GM21786 (cell line): ENCODE results near the gene EXOSC5.
"Not testable (repeated sequence)": the region's sequence is repeated elsewhere in the genome, so short reads cannot be mapped to it uniquely, and the experiment has no call there.

Experiments
- ATAC-seq: cut with Tn5 transposase; IDR thresholded peaks from one replicate; pipeline ENCODE4 v1.9.1; 2021; ENCODE audit not compliant: unreplicated experiment

EXOSC5 gene

DNA sequence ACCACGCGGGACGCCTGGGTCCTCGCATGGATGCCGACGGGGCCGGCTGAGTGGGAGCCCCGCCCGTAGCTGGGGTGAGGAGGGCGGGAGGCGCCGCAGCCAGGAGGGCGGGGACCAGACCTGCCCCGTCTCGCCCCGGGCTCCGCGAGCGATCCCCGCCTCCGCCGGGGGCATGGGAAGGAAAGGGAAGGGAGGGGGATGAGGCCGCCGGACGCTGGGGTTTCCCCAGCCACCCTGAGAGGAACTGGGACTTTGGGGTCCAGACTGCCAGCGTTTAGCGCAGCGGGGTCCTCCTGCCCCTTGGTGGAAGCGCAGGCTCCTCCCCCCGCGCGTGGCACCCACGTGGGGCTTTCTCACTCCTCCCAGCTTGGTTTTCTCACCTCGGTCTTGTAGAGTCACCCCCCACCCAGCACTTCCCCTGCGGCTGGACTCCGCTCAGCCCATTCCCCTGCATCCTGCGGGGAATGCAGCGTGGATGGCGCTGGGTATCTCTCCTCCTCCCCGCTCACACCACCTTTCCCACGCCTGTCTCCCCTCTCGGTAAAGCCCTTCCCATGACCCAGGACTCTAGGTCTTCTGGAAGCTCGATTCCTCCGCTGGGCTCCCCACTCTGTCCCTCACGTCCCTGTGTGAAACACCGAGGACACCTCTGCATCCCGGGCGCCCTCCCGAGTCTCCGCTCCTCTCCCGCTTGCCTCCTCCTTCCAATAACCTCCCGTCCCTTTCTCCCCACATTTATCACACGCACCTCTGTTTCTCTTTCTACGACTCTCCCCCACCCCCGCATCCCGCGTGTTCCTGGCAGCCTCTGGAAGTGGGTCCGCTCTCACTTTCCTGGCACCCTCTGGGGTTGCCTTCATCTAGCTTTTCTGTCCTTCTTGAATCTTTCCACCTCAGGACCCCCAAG lies 45.6 kb downstream of the EXOSC5 start:
- no peak for ATAC-seq

DNA sequence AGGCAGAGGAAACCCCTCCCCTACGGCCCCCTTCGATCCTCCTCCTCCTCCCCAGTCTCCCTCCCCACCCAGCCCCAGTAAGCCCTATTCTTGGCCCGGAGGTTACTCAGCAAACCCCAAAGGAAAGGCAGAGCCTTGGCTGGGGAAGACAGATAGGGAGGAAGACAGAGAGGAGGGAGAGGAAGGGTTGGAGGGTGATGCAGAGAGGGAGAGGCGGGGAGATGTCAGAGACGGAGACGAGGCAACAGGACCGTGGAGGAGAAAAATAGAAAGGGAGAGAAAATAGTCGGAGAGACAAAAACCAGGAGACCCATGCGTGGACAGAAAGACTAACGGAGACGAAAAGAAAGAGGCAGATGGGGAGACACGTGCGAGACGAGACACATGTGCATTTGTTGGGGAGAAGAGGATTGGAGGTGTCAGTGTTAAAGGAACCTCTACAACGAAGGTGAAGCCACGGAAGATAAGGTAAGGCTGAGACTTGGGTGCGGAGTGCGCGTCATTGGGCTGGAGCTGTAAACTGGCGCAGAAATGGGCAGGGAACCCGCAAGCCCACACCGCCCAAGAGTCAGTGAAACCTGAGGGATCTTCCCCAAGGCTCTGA lies 46.3 kb downstream of the EXOSC5 start:
- no peak for ATAC-seq

DNA sequence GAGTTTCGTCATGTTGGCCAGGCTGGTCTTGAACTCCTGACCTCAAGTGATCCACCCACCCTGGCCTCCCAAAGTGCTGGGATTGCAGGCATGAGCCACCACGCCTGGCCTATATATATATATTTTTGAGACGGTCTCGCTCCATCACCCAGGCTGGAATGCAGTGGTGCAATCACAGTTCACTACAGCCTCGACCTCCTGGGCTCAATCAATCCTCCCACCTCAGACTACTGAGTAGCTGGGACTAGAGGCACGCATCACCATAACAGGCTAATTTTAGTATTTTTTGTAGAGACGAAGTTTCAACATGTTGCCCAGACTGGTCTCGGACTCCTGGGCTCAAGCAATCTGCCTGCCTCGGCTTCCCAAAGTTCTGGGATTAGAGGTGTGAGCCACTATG lies 50.2 kb downstream of the EXOSC5 start:
- ATAC-seq: not testable (repeated sequence)

DNA sequence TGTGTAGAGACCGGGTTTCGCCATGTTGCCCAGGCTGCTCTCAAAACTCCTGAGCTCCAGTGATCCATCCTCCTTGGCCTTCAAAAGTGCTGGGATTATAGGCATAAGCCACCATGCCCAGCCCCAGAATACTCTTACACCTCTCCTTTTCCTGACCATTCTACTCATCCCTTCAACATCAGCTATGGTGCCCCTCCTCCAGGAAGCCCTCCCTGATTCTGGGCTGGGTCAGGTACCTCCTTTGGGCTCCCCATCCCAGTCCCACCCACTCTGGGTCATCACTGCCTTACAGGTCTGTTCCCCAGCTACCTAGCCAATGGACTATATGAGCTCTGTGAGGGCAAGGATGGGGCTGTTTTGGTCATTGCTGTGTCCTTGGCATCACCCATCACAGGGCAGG lies 53.0 kb downstream of the EXOSC5 start:
- ATAC-seq: no peak

DNA sequence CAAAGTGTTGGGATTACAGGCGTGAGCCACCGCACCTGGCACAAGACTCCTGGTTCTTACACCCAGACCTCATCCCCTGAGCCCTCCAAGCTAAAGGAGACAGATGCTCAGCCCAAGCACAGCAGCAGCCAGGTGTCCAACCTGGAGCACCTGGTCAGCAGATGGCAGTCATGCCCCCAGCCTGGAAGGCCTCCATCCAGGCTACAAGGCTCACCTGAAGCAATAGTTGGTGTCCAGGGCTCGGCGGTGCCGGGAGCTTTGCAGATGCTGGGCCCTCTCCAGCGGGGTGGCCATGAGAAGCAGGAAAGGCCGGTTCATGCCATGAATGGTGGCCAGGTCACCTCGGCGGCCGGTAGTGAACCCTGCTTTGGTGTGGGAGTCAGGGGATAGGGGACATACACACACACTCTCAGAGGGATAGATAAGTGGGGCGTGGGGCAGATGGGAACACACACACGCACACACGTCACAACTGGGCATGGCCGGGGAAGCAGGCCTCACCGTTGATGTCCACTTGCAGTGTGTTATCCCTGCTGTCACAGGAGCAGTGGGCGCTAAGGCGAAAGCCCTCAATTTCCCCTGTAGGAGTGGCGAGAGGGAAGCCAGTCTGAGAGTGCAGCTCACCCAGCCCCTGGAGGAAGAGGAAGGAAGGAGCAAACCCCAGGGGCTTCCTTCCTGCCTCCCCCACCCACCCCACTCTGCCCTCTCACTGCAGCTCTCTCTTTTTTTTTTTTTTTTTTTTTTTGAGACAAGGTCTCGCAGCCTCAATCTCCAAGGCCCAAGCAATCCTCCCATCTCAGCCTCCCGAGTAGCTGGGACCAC lies 55.3 kb downstream of the EXOSC5 start:
- no peak for ATAC-seq

DNA sequence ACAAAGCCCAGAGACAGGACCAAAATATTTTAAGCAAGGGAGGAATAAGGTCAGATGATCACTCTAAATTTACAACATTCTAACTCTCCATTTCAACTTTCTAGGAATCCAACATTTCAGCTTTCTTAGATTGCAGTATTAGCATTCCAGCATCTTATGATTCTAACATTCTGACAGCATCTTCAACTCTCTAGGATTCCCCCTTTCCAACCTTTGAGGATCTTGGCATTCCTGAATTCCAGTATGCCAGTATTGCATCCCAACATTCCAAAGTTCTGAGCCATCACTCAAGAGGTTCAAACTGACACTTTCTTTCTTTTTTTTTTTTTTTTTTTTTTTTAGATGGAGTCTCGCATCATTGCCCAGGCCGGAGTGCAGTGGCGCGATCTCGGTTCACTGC lies 57.2 kb downstream of the EXOSC5 start:
- ATAC-seq: no peak
